Measurements from ENCODE around the gene PLEKHJ1. TPM values are rescaled to one million over a fixed set of nuclear protein-coding genes. Genes with fewer than 3 reads are reported as not detected.

PLEKHJ1 gene
- total RNA-seq, 4 donors from 2014 or later, result 21.0 to 78.2 (median 47.3) TPM

DNA sequence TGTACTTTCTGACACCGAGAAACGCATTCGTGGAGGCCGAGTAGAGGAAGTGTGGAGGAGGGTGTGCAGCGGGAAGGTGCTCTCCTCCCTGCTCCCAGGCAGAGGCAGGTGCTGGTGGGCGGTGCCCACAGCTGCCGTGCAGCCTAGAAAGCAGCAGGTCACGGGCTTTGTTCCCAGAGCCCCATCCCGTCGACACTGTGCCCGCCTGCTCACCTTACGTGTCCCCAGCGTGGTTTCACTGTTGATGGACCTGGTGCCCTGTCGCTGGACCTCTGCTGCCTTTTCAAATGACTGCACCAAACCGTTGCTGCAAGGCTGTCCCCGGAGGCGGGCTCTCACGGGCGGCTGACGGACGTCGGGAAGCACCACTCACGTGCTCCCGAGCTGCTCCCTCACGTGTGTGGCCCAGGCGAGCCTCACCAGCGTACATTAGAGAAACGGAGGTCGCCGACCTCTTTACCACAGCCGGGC lies 20.8 kb downstream of the PLEKHJ1 start:
- no peak for TF ChIP-seq CTCF (IDR thresholded peaks at IDR 0.05; ENCODE audit: low read depth)

DNA sequence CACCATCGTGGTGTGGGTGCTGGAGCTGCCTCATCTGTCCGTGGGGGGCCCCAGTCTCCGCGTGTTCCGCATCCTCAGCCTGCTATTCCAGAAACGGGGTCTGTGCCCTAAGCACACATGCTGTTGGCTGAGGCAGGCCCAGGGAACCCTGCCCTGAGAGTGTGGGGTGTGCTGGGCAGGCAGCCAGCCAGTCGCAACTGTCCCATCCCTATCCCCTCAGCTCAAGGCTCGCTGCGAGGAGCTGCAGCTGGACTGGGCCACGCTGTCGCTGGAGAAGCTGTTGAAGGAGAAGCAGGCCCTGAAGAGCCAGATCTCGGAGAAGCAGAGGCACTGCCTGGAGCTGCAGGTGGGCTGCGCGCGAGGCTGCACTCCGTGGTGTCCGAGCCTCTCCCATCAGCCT lies 21.9 kb downstream of the PLEKHJ1 start:
- no peak for TF ChIP-seq CTCF (IDR thresholded peaks at IDR 0.05; ENCODE audit: low read depth)

GRCh38 chr19:2213799-2214198 lies 22.3 kb downstream of the PLEKHJ1 start:
- TF ChIP-seq CTCF (IDR thresholded peaks at IDR 0.05; ENCODE audit: low read depth), result no peak

DNA sequence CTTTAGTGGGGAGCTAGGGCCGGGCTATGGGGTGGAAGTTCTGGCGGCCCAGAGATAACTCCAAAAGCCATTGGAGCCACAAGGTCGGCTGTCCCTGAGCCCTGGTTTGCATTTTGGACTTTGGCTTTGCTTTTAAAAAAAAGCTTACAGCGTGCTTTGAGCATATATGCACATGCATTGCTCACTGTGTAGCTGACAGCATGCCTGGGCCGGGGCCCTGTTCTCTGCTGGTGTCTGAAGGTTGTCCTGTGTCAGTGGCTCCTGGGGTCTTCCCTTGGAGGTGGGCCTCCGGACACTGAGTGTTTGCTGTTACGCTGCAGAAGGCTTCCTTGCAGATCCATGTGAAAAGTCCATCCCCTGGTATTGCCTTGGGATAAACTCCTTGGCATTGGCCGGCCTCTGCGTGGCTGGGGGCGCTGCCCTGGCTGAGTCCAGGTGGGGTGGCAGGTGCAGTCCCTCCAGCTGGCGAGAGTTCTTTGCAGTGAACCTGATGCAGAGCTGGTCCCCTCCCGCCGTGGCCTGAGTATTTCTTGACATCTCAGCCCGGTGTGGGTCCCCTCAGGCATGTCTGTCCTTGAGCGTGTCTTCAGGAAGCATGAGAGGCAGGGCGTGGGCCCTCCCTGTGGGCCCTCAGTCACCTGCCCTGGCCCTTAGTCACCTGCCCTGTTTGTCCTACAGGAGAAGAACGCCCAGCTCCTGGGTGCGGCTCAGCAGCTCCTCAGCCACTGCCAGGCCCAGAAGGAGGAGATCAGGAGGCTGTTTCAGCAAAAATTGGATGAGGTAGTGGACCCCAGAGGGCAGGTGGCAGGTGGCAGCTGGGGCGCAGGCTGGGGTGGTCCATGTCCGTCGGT lies 23.0 kb downstream of the PLEKHJ1 start:
- no peak for TF ChIP-seq CTCF (IDR thresholded peaks at IDR 0.05; ENCODE audit: low read depth)

GRCh38 chr19:2210987-2211740 lies 25.0 kb downstream of the PLEKHJ1 start:
- TF ChIP-seq CTCF (IDR thresholded peaks at IDR 0.05; ENCODE audit: low read depth), result no peak

- no peak for TF ChIP-seq CTCF (IDR thresholded peaks at IDR 0.05; ENCODE audit: low read depth)
These were observed 25.9 kb downstream of the PLEKHJ1 start for GRCh38 chr19:2210206-2210605.

DNA sequence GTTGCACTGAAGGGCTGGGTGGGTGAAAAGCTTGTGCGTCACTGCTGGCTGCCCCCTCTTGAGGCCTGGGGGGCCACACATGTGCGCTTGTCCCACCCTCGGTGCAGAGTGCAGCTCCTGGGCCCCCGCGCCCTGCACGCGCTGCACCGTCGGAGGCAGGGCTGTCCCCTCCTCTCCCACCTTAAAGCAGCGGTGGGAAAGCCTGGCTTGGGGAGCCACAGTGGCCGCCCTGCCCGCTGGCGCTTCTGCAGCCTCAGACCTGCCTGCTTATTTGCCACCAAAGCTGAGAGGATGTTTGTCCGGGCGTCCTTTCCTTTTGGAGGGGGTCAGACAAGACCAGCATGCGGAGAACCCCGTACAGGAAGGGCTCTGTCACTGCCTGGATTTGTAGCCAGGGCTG lies 26.7 kb downstream of the PLEKHJ1 start:
- TF ChIP-seq CTCF (IDR thresholded peaks at IDR 0.05; ENCODE audit: low read depth), result no peak
